ENCODE results near the gene PLXNA1. TPM values are rescaled to one million over a fixed set of nuclear protein-coding genes. Genes with fewer than 3 reads are reported as not detected.

Gene PLXNA1
- total RNA-seq, 4 donors from 2014 or later, result 20.8 to 56.7 (median 27.7) TPM

DNA sequence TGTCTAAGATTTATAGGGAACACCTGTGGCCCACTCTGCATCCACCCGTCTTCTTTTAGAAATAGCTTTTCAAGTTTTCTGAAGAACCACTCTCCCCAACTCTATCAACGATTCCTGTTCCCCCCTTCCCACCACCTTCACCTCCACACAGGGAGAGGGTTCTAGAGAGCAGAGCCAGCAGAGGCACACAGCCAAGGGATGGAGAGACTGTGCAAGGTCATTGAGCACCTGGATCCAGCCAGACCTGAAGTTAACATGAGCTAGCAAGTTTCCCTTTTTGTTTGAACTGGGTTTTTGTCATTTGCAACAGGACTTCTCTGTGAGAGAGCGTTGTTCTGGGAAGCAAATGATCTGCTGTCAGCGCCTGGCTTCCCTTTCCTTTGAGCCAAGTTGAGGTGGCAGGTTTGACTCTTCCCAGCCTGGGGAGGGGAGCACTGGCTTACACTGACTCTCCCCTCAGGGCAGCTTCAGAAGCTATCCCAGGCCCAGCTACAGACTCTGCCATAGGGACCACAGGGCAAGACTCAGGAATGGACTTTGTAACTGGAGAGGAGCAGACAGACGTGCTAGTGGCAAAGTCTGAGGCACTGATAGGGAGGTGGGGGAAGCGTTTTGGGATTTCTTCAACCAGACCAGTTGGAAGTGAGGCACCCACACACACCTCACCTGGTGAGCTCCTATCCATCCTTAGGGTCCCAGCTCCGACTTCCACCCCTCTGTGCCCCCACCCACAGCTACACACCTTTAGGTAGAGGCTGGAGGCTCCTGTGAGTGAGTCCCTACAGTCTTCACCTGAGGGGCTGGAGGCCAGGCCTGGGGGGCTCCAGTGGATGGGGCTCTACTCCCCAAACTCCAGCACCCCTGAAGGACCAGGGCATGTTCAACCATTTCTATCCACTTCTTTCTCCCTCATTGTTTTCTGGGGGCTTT, 19.4 kb upstream of the PLXNA1 start:
- DNase-seq, result no peak
- no peaks in the 10 kb centered on the region for H3K36me3 ChIP-seq
- H3K9me3 ChIP-seq, result no peaks in the 10 kb centered on the region
- no peak overlapping the region for H3K4me3 ChIP-seq
- H3K27me3 ChIP-seq, result no peaks in the 10 kb centered on the region
- in situ Hi-C loops (cut with MboI; ENCODE audit: low pct_ligation_motif_present in 1 of 4, low pct_unique_long_range_greater_than_20kb in 1 of 4, low sequenced_read_pairs in 3 of 4) (no loop called here), intact Hi-C loops (cut with DNase I; ENCODE audit: low total_unique reads) (no loop called here)
- TF ChIP-seq, protein P1, sequence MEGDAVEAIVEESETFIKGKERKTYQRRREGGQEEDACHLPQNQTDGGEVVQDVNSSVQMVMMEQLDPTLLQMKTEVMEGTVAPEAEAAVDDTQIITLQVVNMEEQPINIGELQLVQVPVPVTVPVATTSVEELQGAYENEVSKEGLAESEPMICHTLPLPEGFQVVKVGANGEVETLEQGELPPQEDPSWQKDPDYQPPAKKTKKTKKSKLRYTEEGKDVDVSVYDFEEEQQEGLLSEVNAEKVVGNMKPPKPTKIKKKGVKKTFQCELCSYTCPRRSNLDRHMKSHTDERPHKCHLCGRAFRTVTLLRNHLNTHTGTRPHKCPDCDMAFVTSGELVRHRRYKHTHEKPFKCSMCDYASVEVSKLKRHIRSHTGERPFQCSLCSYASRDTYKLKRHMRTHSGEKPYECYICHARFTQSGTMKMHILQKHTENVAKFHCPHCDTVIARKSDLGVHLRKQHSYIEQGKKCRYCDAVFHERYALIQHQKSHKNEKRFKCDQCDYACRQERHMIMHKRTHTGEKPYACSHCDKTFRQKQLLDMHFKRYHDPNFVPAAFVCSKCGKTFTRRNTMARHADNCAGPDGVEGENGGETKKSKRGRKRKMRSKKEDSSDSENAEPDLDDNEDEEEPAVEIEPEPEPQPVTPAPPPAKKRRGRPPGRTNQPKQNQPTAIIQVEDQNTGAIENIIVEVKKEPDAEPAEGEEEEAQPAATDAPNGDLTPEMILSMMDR (IDR thresholded peaks at IDR 0.05), result no peak
- no peak for TF ChIP-seq POLR2AphosphoS5 (IDR thresholded peaks at IDR 0.05)
- no peak overlapping the region for H3K27ac ChIP-seq
- peaks cover 0 to 10% (median 0%) of the 10 kb centered on the region in 4 donors for H3K4me1 ChIP-seq
- 91 to 100% methylated on average over 1 to 7 of the region's 7 CpGs for WGBS, 2 donors (ENCODE audit: low coverage in 1 of 2)

- Histone ChIP-seq H3K9me3 (no peaks in the 10 kb centered on the region), H3K4me3 (no peak overlapping the region), H3K4me1 (peaks cover 0 to 10% (median 0%) of the 10 kb centered on the region in 4 donors), H3K27me3 (no peaks in the 10 kb centered on the region), H3K27ac (no peak overlapping the region), H3K36me3 (no peaks in the 10 kb centered on the region)
- TF ChIP-seq, protein P1 (IDR thresholded peaks at IDR 0.05), result no peak
- TF ChIP-seq POLR2A (IDR thresholded peaks at IDR 0.05) (no peak), EP300 (IDR thresholded peaks at IDR 0.05; ENCODE audit: low read depth) (no peak), POLR2AphosphoS5 (IDR thresholded peaks at IDR 0.05) (no peak)
- intact Hi-C loops (cut with DNase I; ENCODE audit: low total_unique reads), result no loop called here
- 69 to 81% methylated on average over 3 to 7 of the region's 7 CpGs for WGBS, 2 donors (ENCODE audit: low coverage in 1 of 2)
- in situ Hi-C loops (cut with MboI; ENCODE audit: low pct_ligation_motif_present in 1 of 4, low pct_unique_long_range_greater_than_20kb in 1 of 4, low sequenced_read_pairs in 3 of 4), result no loop called here
- no peak for DNase-seq
These were observed 18.7 kb upstream of the PLXNA1 start for GRCh38 chr3:126964261-126964660.

GRCh38 chr3:126964950-126965349, 18.0 kb upstream of the PLXNA1 start:
- 89 to 100% methylated on average over 2 to 10 of the region's 10 CpGs for whole genome bisulfite sequencing, 2 donors (ENCODE audit: low coverage in 1 of 2)
- Histone ChIP-seq H3K36me3 (no peaks in the 10 kb centered on the region), H3K9me3 (no peaks in the 10 kb centered on the region), H3K4me1 (peaks cover 0 to 10% (median 0%) of the 10 kb centered on the region in 4 donors), H3K27ac (no peak overlapping the region), H3K27me3 (no peaks in the 10 kb centered on the region), H3K4me3 (no peak overlapping the region)
- in situ Hi-C loops (cut with MboI; ENCODE audit: low pct_ligation_motif_present in 1 of 4, low pct_unique_long_range_greater_than_20kb in 1 of 4, low sequenced_read_pairs in 3 of 4) (no loop called here), intact Hi-C loops (cut with DNase I; ENCODE audit: low total_unique reads) (no loop called here)
- no peak for DNase-seq
- TF ChIP-seq POLR2A (IDR thresholded peaks at IDR 0.05), result no peak
- no peak for TF ChIP-seq EP300 (IDR thresholded peaks at IDR 0.05; ENCODE audit: low read depth)
- TF ChIP-seq, protein P1 (IDR thresholded peaks at IDR 0.05), result no peak
- TF ChIP-seq POLR2AphosphoS5 (IDR thresholded peaks at IDR 0.05), result no peak

DNA sequence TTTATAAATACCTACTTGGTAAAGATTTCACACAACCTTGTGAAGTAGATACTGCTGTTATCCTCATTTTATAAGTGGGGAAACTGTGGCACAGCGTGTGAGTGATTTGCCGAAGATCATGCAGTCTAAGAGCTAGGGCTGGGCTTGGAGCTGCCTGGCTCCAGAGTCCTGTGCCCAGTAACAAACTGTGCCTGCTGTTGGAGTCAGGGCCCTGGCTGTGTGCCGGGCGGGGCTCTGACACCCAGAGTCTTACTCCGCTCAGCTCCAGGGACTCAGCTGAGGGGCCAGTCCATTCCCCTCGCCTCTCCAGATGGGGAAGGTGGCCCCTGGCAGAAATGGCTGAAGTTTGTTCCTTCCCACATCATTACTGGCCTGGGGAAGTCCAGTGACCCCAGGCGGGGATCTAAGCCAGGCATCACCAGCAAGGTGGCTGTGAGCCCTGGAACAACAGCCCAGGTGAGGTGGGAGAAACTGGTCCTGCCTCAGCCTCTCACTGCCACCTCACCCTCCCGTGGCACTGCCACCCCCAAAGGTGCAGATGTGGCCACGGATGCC, 17.3 kb upstream of the PLXNA1 start:
- no peak for DNase-seq
- Histone ChIP-seq H3K4me1 (peaks cover 0 to 10% (median 0%) of the 10 kb centered on the region in 4 donors), H3K9me3 (no peaks in the 10 kb centered on the region), H3K4me3 (no peak overlapping the region), H3K27me3 (no peaks in the 10 kb centered on the region), H3K36me3 (no peaks in the 10 kb centered on the region), H3K27ac (no peak overlapping the region)
- in situ Hi-C loops (cut with MboI; ENCODE audit: low pct_ligation_motif_present in 1 of 4, low pct_unique_long_range_greater_than_20kb in 1 of 4, low sequenced_read_pairs in 3 of 4) (no loop called here), intact Hi-C loops (cut with DNase I; ENCODE audit: low total_unique reads) (no loop called here)
- 83% methylated on average over 9 of the region's 9 CpGs; no CpG with 5 or more reads in 1 of the 2 donors for WGBS, 2 donors (ENCODE audit: low coverage in 1 of 2)
- TF ChIP-seq EP300 (IDR thresholded peaks at IDR 0.05; ENCODE audit: low read depth) (no peak), POLR2A (IDR thresholded peaks at IDR 0.05) (no peak), POLR2AphosphoS5 (IDR thresholded peaks at IDR 0.05) (no peak)
- TF ChIP-seq, protein P1 (IDR thresholded peaks at IDR 0.05), result no peak

Measured in transverse colon (tissue), 4 donors.